ENCODE results near the gene ZFP36.
A peak's percentile ranks its signal among the peaks of the same experiment; 100 is the strongest.

ZFP36 gene

GRCh38 chr19:39419003-39419402, 12.4 kb downstream of the ZFP36 start:
- DNase-seq (ENCODE audit: low read depth in 2 of 2), result no peak

- no peak for DNase-seq (ENCODE audit: low read depth in 2 of 2)
These were observed 14.1 kb downstream of the ZFP36 start for GRCh38 chr19:39420769-39421168.

- no peak for DNase-seq (ENCODE audit: low read depth in 2 of 2)
These were observed 15.4 kb downstream of the ZFP36 start for GRCh38 chr19:39422020-39422419.

- DNase-seq (ENCODE audit: low read depth in 2 of 2), result no peak
These were observed 16.8 kb downstream of the ZFP36 start for GRCh38 chr19:39423258-39424086.

GRCh38 chr19:39424934-39425333, 18.3 kb downstream of the ZFP36 start:
- DNase-seq (ENCODE audit: low read depth in 2 of 2), result no peak

GRCh38 chr19:39425744-39426143, 19.1 kb downstream of the ZFP36 start:
- DNase-seq (ENCODE audit: low read depth in 2 of 2), result no peak

- DNase-seq (ENCODE audit: low read depth in 2 of 2), result no peak
These were observed 19.5 kb downstream of the ZFP36 start for GRCh38 chr19:39426170-39426569.

- no peak for DNase-seq (ENCODE audit: low read depth in 2 of 2)
These were observed 21.1 kb downstream of the ZFP36 start for GRCh38 chr19:39427707-39428106.

- no peak for DNase-seq (ENCODE audit: low read depth in 2 of 2)
These were observed 21.9 kb downstream of the ZFP36 start for GRCh38 chr19:39428283-39429112.

GRCh38 chr19:39430675-39431593, 24.3 kb downstream of the ZFP36 start:
- no peak for DNase-seq (ENCODE audit: low read depth in 2 of 2)

- DNase-seq (ENCODE audit: low read depth in 2 of 2), result no peak
These were observed 26.0 kb downstream of the ZFP36 start for GRCh38 chr19:39432677-39433025.

GRCh38 chr19:39433480-39434079, 26.9 kb downstream of the ZFP36 start:
- no peak for DNase-seq (ENCODE audit: low read depth in 2 of 2)

- no peak for DNase-seq (ENCODE audit: low read depth in 2 of 2)
These were observed 27.8 kb downstream of the ZFP36 start for GRCh38 chr19:39434123-39435076.

GRCh38 chr19:39435499-39436349, 29.1 kb downstream of the ZFP36 start, which contains the start of gene RPS16:
RPS16 (minus strand) TSS chr19:39435949; CDS start chr19:39435895, 54 bp downstream.
- DNase-seq (ENCODE audit: low read depth in 2 of 2), result peak; percentile 99 to 100

GRCh38 chr19:39436350-39436716, 29.7 kb downstream of the ZFP36 start:
- no peak for DNase-seq (ENCODE audit: low read depth in 2 of 2)

- no peak for DNase-seq (ENCODE audit: low read depth in 2 of 2)
These were observed 31.8 kb downstream of the ZFP36 start for GRCh38 chr19:39438270-39438934.

- DNase-seq (ENCODE audit: low read depth in 2 of 2), result no peak
These were observed 38.0 kb downstream of the ZFP36 start for GRCh38 chr19:39444598-39445195.

All from stimulated activated CD4-positive, alpha-beta T cell treated with anti-CD3 and anti-CD28 coated beads, Interleukin-1b, Interleukin-23, amount 100 ng/mL, for 4 hours (primary cell).